GM19452 (cell line): ENCODE results near the gene PPP1R1A.

Experiments used
- ATAC-seq: cut with Tn5 transposase; IDR thresholded peaks from one replicate; pipeline ENCODE4 v1.9.1; 2021; ENCODE audit not compliant: unreplicated experiment

PPP1R1A gene

DNA sequence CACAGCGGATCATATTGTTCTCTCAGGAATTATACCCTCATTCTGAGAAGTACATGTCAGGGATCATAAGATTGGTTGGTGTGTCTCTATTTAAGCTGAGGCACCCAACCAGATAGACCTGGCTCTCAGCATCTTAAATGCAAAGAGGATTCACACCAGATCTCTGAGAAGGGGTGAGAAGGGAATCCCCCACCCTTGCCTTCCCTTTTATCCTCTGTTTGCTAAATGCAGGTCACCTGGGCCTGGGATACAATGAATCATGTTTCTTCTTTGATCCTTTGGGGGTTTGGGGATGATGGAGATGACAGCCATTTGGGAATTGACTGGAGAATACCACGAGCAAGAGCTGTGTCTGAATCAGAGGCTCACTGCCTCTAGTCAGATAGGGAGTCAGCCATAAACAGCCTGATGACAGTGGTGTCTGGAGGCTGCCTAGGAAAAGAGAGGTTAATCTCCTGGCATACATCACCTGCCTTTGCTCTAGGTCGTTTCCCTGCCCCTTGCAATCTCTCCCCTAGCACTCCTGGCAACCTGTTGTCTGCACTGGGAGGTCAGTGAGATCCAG lies 50.2 kb downstream of the PPP1R1A start:
- no peak for ATAC-seq

- ATAC-seq = no peak
Observed at GRCh38 chr12:54535474-54535873, 53.0 kb downstream of the PPP1R1A start.

DNA sequence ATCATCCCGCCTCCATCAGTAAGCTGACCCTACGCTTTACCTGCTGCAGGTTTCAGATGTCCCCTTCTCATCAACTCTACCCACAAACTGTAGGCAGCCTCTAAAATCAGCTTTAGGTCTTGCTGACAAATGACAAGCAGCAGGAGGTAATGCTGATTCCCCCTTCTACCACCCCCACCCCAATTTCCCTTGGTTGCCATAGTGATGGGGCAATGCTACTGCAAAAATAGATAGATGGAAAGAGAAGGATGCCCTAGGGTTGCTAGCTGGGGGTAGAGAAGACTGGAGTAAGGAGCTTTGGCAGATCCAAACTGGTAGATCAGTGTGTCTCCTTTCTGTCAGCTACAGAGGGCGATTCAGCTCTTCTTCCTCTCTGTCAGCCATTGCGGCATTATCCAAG lies 58.9 kb downstream of the PPP1R1A start:
- no peak for ATAC-seq
